NCI-H2107 (cell line): ENCODE results near the gene HCRTR1.
"Not testable (repeated sequence)": the region's sequence is repeated elsewhere in the genome, so short reads cannot be mapped to it uniquely, and the experiment has no call there.

Experiments
- DNase-seq: peaks from one replicate; lab custom pipeline; 2025; lab: John Stamatoyannopoulos, UW

HCRTR1 gene

DNA sequence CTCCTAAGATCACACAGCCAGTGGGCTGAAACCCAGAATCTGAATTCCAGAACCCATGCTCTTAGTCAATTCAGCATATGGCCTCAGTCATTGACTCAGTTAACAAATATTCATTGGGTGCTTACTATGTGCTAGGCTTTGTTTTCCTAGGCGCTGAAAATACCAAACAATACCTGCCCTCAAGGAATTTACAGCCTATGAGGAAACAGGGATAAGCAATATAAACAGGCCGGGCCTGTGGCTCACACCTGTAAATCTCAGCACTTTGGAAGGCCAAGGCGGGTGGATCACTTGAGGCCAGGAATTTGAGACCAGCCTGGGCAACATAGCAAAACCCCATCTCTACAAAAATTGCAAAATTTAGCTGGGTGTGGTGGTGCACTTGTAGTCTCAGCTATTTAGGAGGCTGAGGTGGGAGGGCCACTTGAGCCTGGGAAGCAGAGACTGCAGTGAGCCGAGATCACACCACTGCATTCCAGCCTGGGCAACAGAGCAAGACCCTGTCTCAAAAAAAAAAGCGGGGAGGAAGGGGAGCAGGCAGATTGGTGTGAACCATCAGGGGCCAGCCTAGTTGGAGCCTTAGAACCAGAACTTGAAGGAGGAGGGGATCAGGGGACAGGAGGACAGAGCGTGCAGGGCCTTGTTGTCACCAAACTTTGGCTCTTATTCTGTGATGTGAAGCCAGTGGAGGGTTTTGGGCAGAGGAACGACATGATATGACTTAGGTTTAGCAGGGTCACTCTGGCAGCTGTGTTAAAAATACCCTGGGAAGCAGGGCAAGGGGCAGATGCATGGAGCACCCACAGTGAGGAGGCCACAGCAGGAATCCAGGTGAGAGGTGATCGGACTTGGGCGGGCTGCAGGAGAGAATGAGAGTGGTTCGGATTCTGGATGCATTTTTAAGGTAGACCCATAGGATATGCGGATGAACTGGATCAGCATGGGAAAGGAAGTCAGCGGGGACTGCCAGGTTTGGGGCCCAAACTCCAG, 35.4 kb upstream of the HCRTR1 start:
- DNase-seq = no peak

DNA sequence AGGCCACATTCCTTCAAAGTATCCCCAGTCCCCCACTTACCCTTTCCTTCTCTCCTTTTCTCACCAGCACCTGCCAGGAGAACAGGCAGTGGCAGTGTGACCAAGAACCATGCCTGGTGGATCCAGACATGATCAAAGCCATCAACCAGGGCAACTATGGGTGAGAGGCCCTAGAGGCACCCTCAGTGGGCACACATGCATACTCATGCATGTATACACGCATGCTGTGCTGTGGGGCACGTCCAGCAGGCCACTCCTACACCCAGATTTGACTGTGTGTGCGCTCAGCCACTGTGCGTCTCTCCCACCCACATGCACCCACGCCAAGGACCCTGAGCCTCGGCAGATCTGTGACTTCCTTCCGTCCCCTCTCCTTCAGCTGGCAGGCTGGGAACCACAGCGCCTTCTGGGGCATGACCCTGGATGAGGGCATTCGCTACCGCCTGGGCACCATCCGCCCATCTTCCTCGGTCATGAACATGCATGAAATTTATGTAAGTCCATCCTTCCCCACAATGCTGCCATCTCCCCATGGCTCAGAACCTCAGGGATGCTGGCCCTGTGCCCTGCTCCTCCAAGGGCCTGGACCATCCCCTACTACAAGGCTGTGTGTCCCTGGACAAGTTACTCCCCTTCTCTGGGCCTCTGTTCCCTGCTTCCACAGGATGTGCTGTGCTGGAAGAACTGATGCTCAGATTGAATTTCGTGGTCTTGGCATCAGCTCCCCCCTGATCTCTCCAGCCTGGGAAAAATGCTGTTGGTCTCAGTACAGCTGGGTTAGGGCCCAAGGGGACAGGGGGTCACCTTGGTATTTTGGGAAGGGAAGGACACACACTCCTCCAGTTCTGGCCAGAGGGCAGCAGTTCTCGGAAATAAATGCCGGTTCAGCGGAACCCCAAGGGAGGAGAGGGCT, 34.2 kb upstream of the HCRTR1 start:
- no peak for DNase-seq

DNA sequence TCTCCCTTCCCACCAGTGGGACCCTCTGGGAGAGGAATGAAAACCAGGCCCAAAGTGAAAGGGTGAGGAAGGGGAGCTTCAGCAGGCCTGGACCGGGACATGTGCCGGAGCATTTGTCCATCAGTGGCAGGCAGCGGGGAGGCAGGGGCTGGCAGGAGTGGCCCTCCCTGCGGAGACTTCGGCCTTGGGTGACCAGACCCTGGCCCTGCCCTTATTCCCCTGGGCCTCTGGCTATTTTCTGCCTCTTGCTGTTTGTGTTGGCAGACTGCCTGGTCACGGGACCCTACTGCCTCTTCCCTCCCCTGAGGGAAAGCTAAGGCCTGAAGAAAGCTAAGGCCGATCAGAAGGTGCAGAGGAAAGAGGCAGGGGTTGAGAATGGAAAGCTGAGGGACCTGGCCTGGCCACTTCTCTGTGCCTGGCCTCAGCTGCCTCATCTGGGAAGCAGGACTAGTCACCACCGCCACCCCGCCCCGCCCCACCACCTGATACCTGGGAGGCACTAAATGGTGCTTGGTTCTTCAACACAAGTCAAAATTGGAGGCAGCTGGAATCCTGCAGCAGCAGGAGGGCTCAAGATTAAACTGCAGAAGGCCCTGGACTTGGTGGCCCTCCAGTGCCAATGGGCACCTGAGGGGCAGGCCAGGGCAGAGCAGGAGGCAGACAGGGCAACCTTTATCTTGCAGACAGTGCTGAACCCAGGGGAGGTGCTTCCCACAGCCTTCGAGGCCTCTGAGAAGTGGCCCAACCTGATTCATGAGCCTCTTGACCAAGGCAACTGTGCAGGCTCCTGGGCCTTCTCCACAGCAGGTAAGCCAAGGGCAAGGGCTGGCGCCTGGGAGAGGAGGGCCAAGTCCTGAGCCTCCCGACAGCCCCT, 33.3 kb upstream of the HCRTR1 start:
- no peak for DNase-seq

DNA sequence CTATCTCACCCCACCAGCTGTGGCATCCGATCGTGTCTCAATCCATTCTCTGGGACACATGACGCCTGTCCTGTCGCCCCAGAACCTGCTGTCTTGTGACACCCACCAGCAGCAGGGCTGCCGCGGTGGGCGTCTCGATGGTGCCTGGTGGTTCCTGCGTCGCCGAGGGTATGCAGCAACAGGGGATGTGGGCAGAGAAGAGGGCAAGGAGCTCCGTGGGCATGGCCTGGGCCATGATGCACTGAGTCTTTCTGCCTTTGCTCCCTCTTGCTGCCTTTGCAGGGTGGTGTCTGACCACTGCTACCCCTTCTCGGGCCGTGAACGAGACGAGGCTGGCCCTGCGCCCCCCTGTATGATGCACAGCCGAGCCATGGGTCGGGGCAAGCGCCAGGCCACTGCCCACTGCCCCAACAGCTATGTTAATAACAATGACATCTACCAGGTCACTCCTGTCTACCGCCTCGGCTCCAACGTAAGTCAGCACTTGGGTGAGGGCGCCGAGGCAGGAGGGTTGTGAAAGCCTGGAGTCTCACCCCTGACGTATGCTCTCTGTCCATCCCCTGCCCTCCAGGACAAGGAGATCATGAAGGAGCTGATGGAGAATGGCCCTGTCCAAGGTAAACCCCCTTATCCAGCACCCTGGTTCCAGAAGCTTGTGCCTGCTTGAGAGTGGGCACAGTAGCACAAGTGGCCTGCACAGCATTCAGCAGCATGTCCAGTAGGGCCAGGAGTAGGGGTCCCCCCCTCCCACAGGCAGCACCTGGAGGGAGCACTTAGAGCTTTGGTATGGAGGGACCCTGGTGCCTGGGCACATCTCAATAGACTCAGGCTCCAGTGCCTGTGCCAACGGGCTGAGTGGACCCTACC, 32.4 kb upstream of the HCRTR1 start:
- no peak for DNase-seq

DNA sequence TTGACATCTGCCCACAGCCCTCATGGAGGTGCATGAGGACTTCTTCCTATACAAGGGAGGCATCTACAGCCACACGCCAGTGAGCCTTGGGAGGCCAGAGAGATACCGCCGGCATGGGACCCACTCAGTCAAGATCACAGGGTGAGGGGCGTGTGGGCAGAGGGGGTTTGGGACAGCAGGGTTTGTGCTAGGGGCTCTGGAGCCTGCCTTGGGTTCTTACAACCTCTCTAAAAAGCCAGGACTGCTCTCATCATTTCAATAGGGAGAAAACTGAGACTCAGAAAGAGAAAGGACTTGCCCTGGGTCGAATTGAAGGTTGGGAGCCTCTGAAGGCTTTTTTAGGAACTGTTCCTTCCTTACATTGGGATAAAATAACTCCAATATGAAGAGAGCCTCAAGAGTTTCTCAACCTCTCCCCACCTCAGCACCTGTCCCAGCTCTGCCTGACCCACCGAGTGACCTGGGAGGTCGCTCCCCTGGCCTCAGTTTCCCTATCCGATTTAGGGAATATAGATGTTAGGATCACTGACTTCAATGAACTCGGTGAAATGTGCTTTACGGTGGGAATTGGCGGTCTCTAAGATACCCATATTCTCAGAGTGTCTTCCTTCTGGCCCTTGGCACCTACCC, 31.6 kb upstream of the HCRTR1 start:
- no peak for DNase-seq

DNA sequence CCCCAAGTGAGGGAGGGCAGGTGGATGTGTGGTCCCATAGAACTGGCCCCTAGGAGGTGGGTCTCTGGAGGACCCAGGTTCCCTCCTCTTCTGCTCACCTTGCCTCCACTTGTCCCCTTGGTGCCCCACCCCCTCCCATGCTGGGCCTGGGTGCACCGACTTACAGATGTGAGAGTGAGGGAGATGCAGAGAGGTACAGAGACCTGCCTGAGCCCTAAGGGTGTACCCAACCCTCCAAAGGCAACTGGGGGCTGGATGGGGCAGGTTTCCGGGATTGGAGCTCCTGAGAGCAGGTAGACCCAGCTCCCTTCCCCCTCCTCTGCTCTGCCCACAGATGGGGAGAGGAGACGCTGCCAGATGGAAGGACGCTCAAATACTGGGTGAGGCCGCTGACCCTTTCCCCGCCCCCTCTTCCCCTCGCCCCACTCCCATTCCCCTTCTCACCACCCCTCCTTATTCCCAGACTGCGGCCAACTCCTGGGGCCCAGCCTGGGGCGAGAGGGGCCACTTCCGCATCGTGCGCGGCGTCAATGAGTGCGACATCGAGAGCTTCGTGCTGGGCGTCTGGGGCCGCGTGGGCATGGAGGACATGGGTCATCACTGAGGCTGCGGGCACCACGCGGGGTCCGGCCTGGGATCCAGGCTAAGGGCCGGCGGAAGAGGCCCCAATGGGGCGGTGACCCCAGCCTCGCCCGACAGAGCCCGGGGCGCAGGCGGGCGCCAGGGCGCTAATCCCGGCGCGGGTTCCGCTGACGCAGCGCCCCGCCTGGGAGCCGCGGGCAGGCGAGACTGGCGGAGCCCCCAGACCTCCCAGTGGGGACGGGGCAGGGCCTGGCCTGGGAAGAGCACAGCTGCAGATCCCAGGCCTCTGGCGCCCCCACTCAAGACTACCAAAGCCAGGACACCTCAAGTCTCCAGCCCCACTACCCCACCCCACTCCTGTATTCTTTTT, 30.8 kb upstream of the HCRTR1 start:
- no peak for DNase-seq

DNA sequence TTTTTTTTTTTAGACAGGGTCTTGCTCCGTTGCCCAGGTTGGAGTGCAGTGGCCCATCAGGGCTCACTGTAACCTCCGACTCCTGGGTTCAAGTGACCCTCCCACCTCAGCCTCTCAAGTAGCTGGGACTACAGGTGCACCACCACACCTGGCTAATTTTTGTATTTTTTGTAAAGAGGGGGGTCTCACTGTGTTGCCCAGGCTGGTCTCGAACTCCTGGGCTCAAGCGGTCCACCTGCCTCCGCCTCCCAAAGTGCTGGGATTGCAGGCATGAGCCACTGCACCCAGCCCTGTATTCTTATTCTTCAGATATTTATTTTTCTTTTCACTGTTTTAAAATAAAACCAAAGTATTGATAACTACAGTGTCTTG, 30.2 kb upstream of the HCRTR1 start:
- not testable (repeated sequence) for DNase-seq

DNA sequence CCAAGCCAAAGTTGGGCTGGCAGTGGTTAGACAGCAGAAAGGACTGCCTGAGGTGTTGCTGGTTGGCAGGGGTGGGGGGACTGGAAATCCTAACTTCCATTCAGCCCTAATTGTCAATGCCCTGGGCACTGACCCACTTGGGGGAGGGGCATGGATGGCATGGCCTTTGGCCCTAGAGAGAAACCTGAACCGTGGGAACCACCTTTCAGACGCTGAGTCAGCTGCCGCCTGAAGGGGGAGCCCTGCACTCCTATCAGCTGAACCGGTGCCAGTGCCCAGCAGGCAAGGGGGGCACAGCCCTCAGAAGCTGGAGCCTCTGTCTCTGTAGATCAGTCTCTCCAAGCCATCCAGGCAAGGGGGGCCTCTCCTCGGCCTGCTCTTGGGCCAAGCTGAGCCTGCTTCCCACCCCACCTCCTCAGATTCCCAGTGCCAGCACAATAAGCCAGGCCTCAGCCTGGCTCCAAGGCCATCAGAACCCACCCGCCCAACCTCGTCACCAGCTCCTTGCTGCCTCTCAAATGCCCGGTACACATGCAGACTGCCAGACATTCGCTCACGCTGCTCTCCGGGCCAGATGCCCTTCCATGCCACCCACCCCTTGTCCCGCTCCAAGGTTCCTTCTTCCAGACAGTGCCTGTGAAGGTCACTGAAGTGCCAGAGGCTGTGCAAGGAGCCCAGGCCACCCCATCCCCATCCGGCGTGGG, 29.6 kb upstream of the HCRTR1 start:
- DNase-seq = no peak

DNA sequence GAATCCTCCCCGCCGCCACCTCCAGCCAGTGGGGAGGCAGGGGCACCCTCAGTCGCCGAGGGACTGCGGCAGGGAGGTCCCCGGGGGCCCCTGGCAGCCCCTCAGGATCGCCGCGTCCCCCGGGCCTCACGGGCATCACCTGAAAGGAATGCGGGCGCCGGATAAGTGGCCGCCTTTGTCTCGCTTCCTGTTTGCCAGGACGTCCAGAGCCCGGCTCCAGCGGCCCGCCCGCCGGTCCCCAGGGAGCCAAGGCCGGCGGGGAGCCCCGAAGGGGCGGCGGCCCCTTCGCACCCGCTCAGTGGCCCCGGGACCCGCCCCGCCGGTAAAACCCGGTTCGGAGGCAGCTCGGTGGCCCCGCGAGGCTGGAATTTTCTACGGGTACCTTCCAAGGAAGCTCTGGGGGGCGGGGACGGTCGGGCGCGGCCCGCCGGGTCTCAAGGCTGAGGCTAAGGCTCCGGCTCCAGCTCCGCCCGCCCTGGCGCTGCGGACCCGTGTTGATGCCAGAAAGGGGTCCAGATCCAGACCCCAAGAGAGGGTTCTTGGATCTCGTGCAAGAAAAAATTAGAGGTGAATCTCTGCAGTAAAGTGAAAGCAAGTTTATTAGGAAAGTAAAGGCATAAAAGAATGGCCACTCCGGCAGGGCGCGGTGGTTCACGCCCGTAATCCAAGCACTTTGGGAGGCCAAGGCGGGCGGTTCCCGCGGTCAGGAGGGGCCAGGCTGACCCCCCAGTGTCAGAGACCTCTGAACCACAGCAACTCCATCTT, 28.6 kb upstream of the HCRTR1 start:
- no peak for DNase-seq

DNA sequence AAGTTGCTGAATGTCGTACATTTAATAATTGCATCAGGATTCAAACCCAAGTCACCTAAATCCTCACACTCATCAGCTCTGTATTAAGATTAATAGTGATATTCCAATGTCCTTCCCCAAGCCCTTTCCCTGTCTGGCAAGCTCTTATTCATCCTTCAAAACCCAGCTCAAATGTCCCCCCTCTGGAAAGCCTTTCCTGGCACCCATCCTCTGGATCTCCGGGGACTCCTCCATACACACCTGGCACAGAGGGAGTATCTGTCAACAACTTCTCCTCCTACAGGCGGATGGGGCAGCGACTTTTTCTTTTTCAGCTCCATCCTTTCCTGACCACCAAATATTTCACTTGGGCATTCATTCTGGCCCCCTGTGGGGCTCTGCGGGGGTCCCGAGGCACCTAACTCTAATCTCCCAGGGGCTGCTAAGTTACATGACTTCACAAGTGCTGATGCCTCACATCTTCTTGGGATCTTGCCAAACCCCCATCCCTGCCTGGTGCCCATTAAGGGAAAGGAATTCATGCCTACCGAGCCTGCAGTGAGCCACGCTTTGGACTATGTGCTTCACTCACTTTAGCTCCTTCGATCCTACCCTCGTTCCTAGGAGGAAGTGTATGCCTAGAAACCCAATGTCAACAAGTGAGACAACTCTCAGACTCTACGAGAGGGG, 25.9 kb upstream of the HCRTR1 start:
- DNase-seq = no peak

DNA sequence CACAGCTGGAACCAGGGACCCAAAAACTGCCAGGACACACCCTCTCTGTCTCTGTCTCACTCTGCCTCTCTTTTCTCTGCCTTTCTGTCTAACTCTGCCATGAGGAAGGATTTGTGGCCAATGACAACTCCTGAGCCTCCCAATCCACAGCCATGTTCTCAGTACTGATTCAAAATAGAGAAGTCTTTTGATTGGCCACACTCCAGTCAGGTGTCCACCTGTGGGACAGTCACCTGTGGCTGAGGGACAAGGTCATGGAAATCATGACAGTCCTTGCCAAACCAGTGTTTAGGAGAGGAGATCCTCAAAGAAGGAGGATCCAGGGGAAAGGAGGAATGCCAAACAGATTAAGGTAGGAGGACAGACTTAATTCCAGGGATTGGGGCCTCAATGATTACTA, 25.4 kb upstream of the HCRTR1 start:
- DNase-seq = no peak

DNA sequence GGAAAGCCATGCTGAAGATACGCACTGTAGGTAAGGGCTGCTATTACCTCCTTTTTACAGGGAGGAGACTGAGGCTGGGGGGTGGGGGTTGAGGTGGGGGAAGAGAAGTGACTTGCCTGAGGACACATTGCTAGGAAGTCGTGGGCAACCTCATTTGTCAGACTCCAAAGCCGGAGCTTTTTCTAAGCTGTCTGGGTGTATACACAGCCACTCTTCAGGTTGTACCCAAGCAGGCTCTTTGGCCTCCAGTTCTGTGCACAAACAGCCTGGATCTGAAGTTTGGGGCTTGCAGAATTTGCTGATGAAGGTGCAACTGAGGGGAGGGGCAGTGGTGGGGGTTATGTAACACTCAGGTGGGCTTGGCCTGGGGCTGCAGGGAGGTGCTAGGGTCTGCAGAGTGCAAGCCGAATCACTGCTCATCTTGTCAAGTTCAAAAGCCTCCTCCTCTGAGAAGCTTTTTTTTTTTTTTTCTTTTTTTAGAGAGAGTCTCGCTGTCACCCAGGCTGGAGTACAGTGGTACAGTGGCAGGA, 24.3 kb upstream of the HCRTR1 start:
- no peak for DNase-seq

DNA sequence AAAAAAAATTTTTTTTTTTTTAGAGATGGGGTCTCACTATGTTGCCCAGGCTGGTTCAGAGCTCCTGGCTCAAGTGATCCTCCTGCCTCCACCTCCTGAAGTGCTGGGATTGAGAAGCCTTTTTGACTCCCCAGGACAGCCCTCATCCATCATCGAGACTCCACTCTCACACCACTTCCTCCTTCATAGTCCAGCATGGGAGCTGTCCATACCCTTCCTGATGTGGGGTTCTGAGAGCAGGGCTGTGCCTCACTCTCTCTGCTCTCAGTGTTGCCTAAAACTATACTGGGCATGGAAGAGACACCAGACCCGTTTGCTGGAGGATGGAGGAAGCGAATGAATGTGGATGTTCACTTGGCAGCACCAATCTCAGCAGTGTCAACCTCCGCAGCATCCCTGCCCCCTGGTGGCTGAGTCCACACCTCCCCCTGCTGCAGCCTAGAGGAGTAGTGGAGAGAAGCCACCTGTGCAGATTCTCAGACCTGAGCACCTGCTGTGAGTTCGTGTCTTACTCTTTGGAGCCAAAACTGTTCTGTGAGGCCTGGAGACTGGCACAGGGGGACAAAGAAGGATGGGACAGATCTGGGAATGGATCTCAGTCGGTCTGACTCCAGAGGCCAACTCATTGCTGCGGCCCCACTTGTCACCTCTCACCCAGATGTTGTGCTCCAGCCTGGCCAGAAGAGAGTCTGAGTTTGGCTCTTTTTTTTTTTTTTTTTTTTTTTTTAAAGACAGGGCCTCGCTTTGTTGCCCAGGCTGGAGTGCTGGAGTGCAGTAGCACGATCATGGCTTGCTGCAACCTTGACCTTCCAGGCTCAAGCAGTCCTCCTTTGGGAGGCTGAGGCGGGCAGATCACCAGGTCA, 23.5 kb upstream of the HCRTR1 start:
- DNase-seq = no peak

DNA sequence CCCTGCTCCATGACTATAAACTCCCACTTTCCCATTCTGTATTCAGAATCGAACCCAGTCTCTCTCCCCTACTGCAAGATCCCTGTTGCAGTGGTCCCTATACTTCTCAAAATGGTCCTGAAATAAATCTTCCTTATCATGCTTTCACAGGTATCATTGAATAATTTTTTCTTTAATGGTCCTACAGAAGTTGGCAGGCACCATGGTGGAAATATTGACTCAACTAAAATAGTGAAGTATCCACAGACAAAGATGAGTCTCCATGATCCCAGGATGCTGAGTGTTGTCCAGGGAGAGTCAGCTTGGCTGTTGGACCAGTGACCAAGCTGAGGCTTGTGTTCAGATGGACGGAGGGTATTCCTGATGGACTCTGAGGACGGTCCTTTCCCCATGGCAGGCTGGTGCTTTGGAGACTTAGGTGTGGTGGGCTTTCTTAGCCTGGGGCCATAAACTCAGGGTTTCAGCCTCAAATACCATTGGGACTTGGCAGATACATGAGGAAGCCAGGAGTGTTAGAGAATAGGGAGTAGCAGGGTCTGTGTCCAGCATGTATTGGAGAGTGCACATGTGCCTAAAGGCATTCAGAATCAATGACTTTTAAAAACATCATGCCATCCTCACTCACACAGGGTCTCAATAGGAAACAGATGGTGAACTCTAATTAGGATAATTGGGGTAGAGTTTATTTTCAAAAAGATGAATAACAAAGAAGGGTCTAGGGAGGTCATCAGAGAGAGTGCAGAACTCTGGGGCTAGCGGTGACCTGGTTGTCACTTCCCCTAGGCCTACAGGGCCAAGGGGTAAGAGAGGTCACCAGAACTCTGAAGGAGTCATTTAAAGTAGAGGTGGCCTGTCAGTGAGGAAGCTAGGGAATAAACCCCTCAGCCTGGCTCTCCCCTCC, 21.4 kb upstream of the HCRTR1 start:
- DNase-seq = no peak

DNA sequence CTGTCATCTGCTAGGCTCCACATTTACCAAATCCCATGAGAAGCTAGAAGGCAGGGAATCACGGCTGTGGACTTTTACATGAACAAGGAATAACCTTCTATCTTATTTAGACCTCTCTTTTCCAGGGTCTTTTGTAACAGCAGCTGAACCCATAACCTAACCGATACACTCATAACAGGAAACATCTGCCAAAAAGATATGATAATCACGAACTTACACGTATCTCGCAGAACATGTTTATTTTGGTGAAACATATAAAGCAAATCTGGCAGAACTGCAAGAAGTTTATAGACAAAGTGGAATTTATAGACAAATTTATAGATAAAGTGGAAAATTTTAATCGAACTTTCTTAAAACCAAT, 20.8 kb upstream of the HCRTR1 start:
- no peak for DNase-seq
